GM13977 (cell line): Measurements from ENCODE around the gene CEACAM21.

Experiments
- DNase-seq: peaks from one replicate; pipeline ENCODE4 v3.0.0; 2012; ENCODE audit warnings: low spot score
- in situ Hi-C: fragments of 300-500 bp; cut with MboI; formaldehyde crosslinking; loops from one replicate; pipeline ENCODE4 v1.12.0; 2022; ENCODE audit warnings: low sequenced_read_pairs, low pct_unique_long_range_greater_than_20kb, mixed read lengths, inconsistent platforms; ENCODE audit not compliant: unreplicated experiment
- TF ChIP-seq, protein P1 (sequence below): IDR thresholded peaks from 2 replicates; pipeline ENCODE4 v1.5.1; 2012; ENCODE audit warnings: mild to moderate bottlenecking, control low read depth; ENCODE audit not compliant: insufficient read depth; ENCODE audit errors: extremely low read depth, missing control alignments

Gene CEACAM21

DNA sequence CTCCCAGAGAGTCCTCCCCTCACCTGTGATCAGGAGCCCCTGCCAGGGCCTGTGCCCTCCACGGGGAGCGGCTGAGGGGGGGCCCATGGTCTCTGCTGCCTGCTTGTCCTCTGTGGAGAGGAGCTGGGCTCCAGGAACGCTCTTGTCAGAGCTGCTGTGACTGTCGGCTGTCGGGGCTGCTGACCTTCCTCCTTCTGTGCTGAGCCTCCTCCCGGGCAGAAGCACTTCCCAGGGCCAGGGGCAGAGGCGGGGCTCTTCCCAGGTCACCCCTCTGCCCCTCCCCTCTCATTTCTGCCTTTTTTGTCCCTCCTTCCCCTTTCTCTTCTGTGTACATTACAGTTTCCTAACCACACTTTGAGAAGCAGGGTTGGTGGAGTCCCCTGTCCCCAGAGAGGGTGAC is 50.9 kb downstream of the CEACAM21 start, which contains the start of gene CEACAM4:
Gene CEACAM4, minus strand, starts transcription at position 198 of the 400 bp plus-strand sequence. Its CDS starts 111 bp downstream, at position 87.
- TF ChIP-seq, protein P1, sequence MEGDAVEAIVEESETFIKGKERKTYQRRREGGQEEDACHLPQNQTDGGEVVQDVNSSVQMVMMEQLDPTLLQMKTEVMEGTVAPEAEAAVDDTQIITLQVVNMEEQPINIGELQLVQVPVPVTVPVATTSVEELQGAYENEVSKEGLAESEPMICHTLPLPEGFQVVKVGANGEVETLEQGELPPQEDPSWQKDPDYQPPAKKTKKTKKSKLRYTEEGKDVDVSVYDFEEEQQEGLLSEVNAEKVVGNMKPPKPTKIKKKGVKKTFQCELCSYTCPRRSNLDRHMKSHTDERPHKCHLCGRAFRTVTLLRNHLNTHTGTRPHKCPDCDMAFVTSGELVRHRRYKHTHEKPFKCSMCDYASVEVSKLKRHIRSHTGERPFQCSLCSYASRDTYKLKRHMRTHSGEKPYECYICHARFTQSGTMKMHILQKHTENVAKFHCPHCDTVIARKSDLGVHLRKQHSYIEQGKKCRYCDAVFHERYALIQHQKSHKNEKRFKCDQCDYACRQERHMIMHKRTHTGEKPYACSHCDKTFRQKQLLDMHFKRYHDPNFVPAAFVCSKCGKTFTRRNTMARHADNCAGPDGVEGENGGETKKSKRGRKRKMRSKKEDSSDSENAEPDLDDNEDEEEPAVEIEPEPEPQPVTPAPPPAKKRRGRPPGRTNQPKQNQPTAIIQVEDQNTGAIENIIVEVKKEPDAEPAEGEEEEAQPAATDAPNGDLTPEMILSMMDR, result no peak
- in situ Hi-C loops, result no loop called here

DNA sequence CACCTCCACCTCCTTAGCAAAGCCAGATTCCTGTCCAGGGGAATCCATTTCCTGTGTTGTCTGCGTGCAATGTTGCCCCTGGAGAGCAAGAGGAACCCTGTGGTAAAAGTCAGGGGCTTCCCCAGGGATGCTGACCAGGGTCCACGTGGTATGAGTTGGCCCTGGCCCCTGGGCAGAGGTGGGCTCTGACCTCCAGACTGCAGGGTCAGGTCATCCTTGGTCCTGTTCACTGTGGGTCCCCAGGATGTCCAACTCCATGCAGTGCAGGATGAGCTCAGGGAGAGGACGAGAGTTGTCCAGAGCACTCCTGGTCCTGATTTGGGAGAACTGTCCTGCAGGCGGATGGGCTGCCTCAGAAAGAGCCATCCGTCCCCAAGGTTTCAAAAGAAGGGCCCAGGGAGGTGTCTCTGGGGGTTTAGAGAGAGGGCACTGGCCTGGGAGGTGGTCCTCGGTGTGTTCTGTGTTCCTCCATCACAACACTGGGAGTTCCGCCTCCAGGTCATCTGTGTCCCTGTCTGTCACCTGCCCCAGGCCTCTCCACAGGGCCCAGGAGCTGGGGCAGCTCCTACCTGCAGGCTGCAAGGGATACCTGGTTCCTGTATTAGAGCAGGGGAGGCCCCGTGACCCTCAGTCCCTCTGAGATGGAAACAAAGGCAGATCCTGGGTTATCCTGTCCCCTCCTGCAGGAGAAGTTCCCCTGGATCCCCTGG is 52.2 kb downstream of the CEACAM21 start:
- in situ Hi-C loops, result no loop called here
- TF ChIP-seq, protein P1, result no peak
- no peak for DNase-seq

More for the DNA sequence above, 50.9 kb downstream of the CEACAM21 start, which contains the start of gene CEACAM4:
- no peak for DNase-seq
